Measurements from ENCODE around the gene ITGB1BP2. TPM values are rescaled to one million over a fixed set of nuclear protein-coding genes. Genes with fewer than 3 reads are reported as not detected.

ITGB1BP2 gene
- total and polyA plus RNA-seq, 2 of the 13 experiments (the other 11 are each of a cell fraction or from before 2014, with no cell fraction given): 0.90 to 2.2 TPM

GRCh38 chrX:71283403-71284143 is 18.0 kb upstream of the ITGB1BP2 start, which contains the start of gene NONO (continued):
- TF ChIP-seq BCL3 (CRISPR knock-in tag; IDR thresholded peaks at IDR 0.05): 0 out of 2 replicates have a peak, but pooled peaks have one; percentile 30
- TF ChIP-seq ZBTB8A (CRISPR knock-in tag; IDR thresholded peaks at IDR 0.05; ENCODE audit: borderline replicate concordance, low read depth): no peak
- no peak for TF ChIP-seq TMF1 (CRISPR knock-in tag; IDR thresholded peaks at IDR 0.05; ENCODE audit: low read depth)
- no peak for TF ChIP-seq AKAP8 (CRISPR knock-in tag; IDR thresholded peaks at IDR 0.05)
- TF ChIP-seq ZNF558 (CRISPR knock-in tag; IDR thresholded peaks at IDR 0.05; ENCODE audit: borderline replicate concordance): no peak
- no peak for TF ChIP-seq POGK (CRISPR knock-in tag; conservative IDR thresholded peaks at IDR 0.05)
- no peak for TF ChIP-seq ZNF446 (CRISPR knock-in tag; IDR thresholded peaks at IDR 0.05)
- TF ChIP-seq ZNF878 (CRISPR knock-in tag; IDR thresholded peaks at IDR 0.05): no peak
- TF ChIP-seq ZFAT (CRISPR knock-in tag; conservative IDR thresholded peaks at IDR 0.05): no peak
- no peak for TF ChIP-seq TGIF2 (CRISPR knock-in tag; IDR thresholded peaks at IDR 0.05)
- peak; percentile 87 for TF ChIP-seq ZFY (CRISPR knock-in tag; IDR thresholded peaks at IDR 0.05)
- TF ChIP-seq ZBTB33 (CRISPR knock-in tag; IDR thresholded peaks at IDR 0.05): no peak
- TF ChIP-seq FOXM1 (CRISPR knock-in tag; IDR thresholded peaks at IDR 0.05): no peak
- TF ChIP-seq ZNF512B (CRISPR knock-in tag; IDR thresholded peaks at IDR 0.05; ENCODE audit: borderline replicate concordance): no peak
- no peak for TF ChIP-seq POLR2AphosphoS2 (IDR thresholded peaks at IDR 0.05; ENCODE audit: low read depth, low read length)
- no peak for TF ChIP-seq BRF2 (CRISPR knock-in tag; IDR thresholded peaks at IDR 0.05)
- TF ChIP-seq BRD4 (CRISPR knock-in tag; IDR thresholded peaks at IDR 0.05): no peak
- TF ChIP-seq KAT2B (IDR thresholded peaks at IDR 0.05; ENCODE audit: borderline replicate concordance, low read depth, low read length): no peak
- no peak for TF ChIP-seq HNF4G (IDR thresholded peaks at IDR 0.05; ENCODE audit: borderline replicate concordance, low read depth, low read length)
- no peak for TF ChIP-seq HNF4G (CRISPR knock-in tag; IDR thresholded peaks at IDR 0.05; ENCODE audit: borderline replicate concordance, low read depth)
- 0 out of 2 replicates have a peak, but pooled peaks have one; percentile 59 for TF ChIP-seq ZFP36L1 (CRISPR knock-in tag; IDR thresholded peaks at IDR 0.05)
